NB4 (cell line): ENCODE results near the gene TMA7B.

Experiments used
- DNase-seq: peaks from one replicate; pipeline ENCODE4 v3.0.0; 2010; ENCODE audit warnings: low read depth
- H3K4me3 ChIP-seq: one replicate; pipeline ENCODE4 v1.5.1; 2011; ENCODE audit warnings: mild to moderate bottlenecking, low read depth, low read length, moderate library complexity
- CTCF ChIP-seq: IDR thresholded peaks from one replicate; pipeline ENCODE4 v1.5.1; 2012; ENCODE audit warnings: low read depth, low read length
- MAX ChIP-seq: IDR thresholded peaks from 2 replicates; pipeline ENCODE4 v1.6.1; 2011; ENCODE audit warnings: low read depth, low read length
- MYC ChIP-seq: IDR thresholded peaks from 2 replicates; pipeline ENCODE4 v1.6.1; 2011; ENCODE audit warnings: low read depth, low read length
- POLR2A ChIP-seq: IDR thresholded peaks from 2 replicates; pipeline ENCODE4 v1.6.1; 2011; ENCODE audit warnings: mild to moderate bottlenecking; ENCODE audit not compliant: insufficient read length; ENCODE audit errors: extremely low read depth

TMA7B gene

GRCh38 chr22:39962071-39962470, 1.9 kb downstream of the TMA7B start:
- peak; percentile 14 for DNase-seq
- no peak for TF ChIP-seq CTCF
- no peak for TF ChIP-seq POLR2A
- H3K4me3 ChIP-seq = no peak overlapping the region

DNA sequence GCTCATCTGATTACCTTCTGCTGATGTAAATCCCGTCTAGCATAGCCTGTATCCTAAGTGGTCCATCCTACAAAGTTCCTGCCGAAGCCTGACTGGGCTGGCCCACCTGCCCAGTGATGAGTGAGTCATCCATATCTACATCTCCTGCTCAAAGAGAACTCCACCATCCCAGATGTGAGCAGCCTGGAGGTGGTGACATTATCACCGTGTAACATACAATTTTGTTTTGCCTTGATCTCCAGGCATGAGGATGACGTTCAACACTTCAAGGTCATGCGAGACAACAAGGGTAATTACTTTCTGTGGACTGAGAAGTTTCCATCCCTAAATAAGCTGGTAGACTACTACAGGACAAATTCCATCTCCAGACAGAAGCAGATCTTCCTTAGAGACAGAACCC, 5.6 kb downstream of the TMA7B start:
- no peak overlapping the region for H3K4me3 ChIP-seq
- TF ChIP-seq CTCF (no peak), MYC (no peak), MAX (no peak), POLR2A (no peak)
- DNase-seq = no peak

DNA sequence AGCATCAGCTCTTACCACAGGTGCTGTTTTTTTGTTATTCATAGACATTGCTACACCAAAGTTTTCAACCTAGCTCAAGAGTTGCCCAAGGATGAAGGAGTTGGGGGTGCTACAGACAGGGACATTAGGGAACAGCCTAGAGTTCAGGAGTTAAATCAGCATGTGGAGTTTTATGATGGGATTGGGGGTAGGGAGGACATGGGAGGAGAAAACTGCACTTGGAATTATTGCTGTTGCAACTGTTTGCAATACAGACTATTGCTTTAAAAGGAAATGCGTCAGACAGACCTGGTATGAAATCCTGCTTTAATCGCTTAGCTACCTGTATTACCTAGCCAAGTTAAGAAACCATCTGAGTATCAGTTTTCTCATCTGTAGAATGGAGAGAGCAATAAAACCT, 6.3 kb downstream of the TMA7B start:
- no peak for DNase-seq
- no peak for TF ChIP-seq MYC
- TF ChIP-seq CTCF = no peak
- no peak for TF ChIP-seq MAX
- no peak for TF ChIP-seq POLR2A
- no peak overlapping the region for H3K4me3 ChIP-seq

DNA sequence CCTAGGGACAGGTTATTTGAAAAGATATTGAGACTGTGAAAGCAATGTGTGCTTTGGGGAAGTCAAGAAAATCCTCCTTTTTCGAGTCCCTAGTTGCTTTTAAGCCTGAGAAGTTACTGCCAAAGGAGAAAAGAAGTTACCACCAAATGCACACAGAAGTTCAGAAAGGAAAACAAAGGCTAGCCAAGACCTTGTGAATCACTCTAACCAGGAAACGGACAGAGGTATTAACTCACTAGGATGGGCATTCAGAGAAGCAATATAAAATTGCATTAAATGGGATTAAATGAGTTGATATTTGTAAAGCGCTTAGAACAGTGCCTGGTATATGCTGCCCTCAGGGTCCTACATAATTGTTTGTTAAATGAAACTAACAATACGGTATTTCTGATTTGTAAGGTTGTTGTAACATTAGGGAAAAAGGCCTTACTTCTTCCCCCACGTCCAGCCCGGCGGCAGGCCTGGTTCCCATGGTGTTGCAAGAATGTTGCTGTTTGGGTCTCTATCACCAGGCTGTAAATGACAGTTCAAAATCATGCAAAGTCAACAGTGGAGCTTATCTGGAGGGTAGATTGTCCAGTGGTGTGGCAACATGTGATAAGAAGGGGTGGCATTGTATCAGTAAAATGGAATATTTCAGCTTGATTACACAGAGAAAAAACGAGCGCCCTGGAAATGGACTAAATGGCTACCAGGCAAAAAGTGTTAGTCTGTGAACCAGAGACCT, 7.1 kb downstream of the TMA7B start:
- H3K4me3 ChIP-seq = no peak overlapping the region
- no peak for TF ChIP-seq MYC
- TF ChIP-seq POLR2A = no peak
- no peak for TF ChIP-seq MAX
- no peak for TF ChIP-seq CTCF
- DNase-seq = no peak

GRCh38 chr22:39967996-39968972, 8.1 kb downstream of the TMA7B start:
- no peak for DNase-seq
- TF ChIP-seq MYC (no peak), POLR2A (no peak), CTCF (no peak), MAX (no peak)
- H3K4me3 ChIP-seq = no peak overlapping the region
